ENCODE data around the gene LAMA1.
A peak's percentile ranks its signal among the peaks of the same experiment; 100 is the strongest.

Gene LAMA1

GRCh38 chr18:6994771-6995430, 122.7 kb downstream of the LAMA1 start:
- DNase-seq (ENCODE audit: low read depth, low spot score) = peak; percentile 32

- DNase-seq (ENCODE audit: low read depth, low spot score) = no peak
Observed at GRCh38 chr18:6994056-6994770, 123.4 kb downstream of the LAMA1 start.

- DNase-seq (ENCODE audit: low read depth, low spot score) = no peak
Observed at GRCh38 chr18:6992761-6993160, 124.8 kb downstream of the LAMA1 start.

- no peak for DNase-seq (ENCODE audit: low read depth, low spot score)
Observed at GRCh38 chr18:6983366-6983765, 134.2 kb downstream of the LAMA1 start.

- no peak for DNase-seq (ENCODE audit: low read depth, low spot score)
Observed at GRCh38 chr18:6982398-6982797, 135.2 kb downstream of the LAMA1 start.

GRCh38 chr18:6980363-6980762, 137.2 kb downstream of the LAMA1 start:
- DNase-seq (ENCODE audit: low read depth, low spot score) = no peak

GRCh38 chr18:6979954-6980353, 137.6 kb downstream of the LAMA1 start:
- no peak for DNase-seq (ENCODE audit: low read depth, low spot score)

- DNase-seq (ENCODE audit: low read depth, low spot score) = no peak
Observed at GRCh38 chr18:6976935-6977334, 140.7 kb downstream of the LAMA1 start.

GRCh38 chr18:6975084-6975483, 142.5 kb downstream of the LAMA1 start:
- no peak for DNase-seq (ENCODE audit: low read depth, low spot score)

GRCh38 chr18:6971823-6972478, 145.6 kb downstream of the LAMA1 start:
- DNase-seq (ENCODE audit: low read depth, low spot score) = no peak

- DNase-seq (ENCODE audit: low read depth, low spot score) = peak; percentile 14
Observed at GRCh38 chr18:6963452-6964097, 154.0 kb downstream of the LAMA1 start.

GRCh38 chr18:6962571-6963451, 154.8 kb downstream of the LAMA1 start:
- no peak for DNase-seq (ENCODE audit: low read depth, low spot score)

GRCh38 chr18:6961331-6961730, 156.3 kb downstream of the LAMA1 start:
- no peak for DNase-seq (ENCODE audit: low read depth, low spot score)

GRCh38 chr18:6960656-6961055, 156.9 kb downstream of the LAMA1 start:
- DNase-seq (ENCODE audit: low read depth, low spot score) = peak; percentile 31

- no peak for DNase-seq (ENCODE audit: low read depth, low spot score)
Observed at GRCh38 chr18:6960124-6960523, 157.5 kb downstream of the LAMA1 start.

GRCh38 chr18:6959110-6959509, 158.5 kb downstream of the LAMA1 start:
- no peak for DNase-seq (ENCODE audit: low read depth, low spot score)

GRCh38 chr18:6956999-6957398, 160.6 kb downstream of the LAMA1 start:
- DNase-seq (ENCODE audit: low read depth, low spot score) = no peak

- DNase-seq (ENCODE audit: low read depth, low spot score) = no peak
Observed at GRCh38 chr18:6956495-6956894, 161.1 kb downstream of the LAMA1 start.

- DNase-seq (ENCODE audit: low read depth, low spot score) = no peak
Observed at GRCh38 chr18:6955304-6955703, 162.3 kb downstream of the LAMA1 start.

- DNase-seq (ENCODE audit: low read depth, low spot score) = no peak
Observed at GRCh38 chr18:6954501-6954900, 163.1 kb downstream of the LAMA1 start.

- DNase-seq (ENCODE audit: low read depth, low spot score) = no peak
Observed at GRCh38 chr18:6951336-6952090, 166.1 kb downstream of the LAMA1 start.

Data from astrocyte of the hippocampus (primary cell).